BLaER1 treated with 17β-estradiol and CSF1 and Interleukin-3, amounts not matched to agents 10 nM and 100 nM (cell line): ENCODE measurements around the gene TSPAN13.

Source experiments
- H3K27ac ChIP-seq, 11 experiments: shearing (Covaris generic); formaldehyde crosslinking; 2 replicates each; pipeline ENCODE4 v1.8.1; 2022
- H3K27me3 ChIP-seq, 11 experiments: shearing (Covaris generic); formaldehyde crosslinking; 2 replicates each; pipeline ENCODE4 v1.8.1; 2022
- H3K36me3 ChIP-seq, 11 experiments: shearing (Covaris generic); formaldehyde crosslinking; 2 replicates each; pipeline ENCODE4 v1.8.1; 2022
- H3K4me1 ChIP-seq, 10 experiments: shearing (Covaris generic); formaldehyde crosslinking; 2 replicates each; pipeline ENCODE4 v1.8.1; 2022
- H3K4me2 ChIP-seq, 11 experiments: shearing (Covaris generic); formaldehyde crosslinking; 2 replicates each; pipeline ENCODE4 v1.8.1; 2022
- H3K4me3 ChIP-seq, 10 experiments: shearing (Covaris generic); formaldehyde crosslinking; 2 replicates each; pipeline ENCODE4 v1.8.1; 2022
- H3K9ac ChIP-seq, 11 experiments: shearing (Covaris generic); formaldehyde crosslinking; 2 replicates each; pipeline ENCODE4 v1.8.1; 2022
- H3K9me3 ChIP-seq, 11 experiments: shearing (Covaris generic); formaldehyde crosslinking; replicated peaks in 1 of 11; 2 replicates each; pipeline ENCODE4 v1.8.1; 2022
- H4K20me1 ChIP-seq, 11 experiments: shearing (Covaris generic); formaldehyde crosslinking; 2 replicates each; pipeline ENCODE4 v1.8.1; 2022
- Cebpa-rat ChIP-seq, 11 experiments: shearing (Covaris generic); IDR thresholded peaks; 2 replicates each; pipeline ENCODE4 v1.8.1; 2022

The TSPAN13 gene

GRCh38 chr7:16721541-16721940 is 32.0 kb upstream of the TSPAN13 start:
- Histone ChIP-seq H4K20me1 (no peaks in the 10 kb centered on the region), H3K27me3 (no peaks in the 10 kb centered on the region; a peak in 1 of 22 replicates), H3K4me1 (no peaks in the 10 kb centered on the region), H3K4me2 (no peak overlapping the region), H3K9ac (no peak overlapping the region), H3K9me3 (no peaks in the 10 kb centered on the region), H3K27ac (no peak overlapping the region), H3K36me3 (peaks cover 0 to 8% (median 0%) of the 10 kb centered on the region in 11 experiments; a peak in 4 of 22 replicates), H3K4me3 (no peak overlapping the region)
- TF ChIP-seq Cebpa-rat (IDR thresholded peaks at IDR 0.05), result no peak

- no peak overlapping the region for H3K4me3 ChIP-seq
- no peak overlapping the region for H3K4me2 ChIP-seq
Measured at GRCh38 chr7:16724344-16724743, 29.2 kb upstream of the TSPAN13 start.

GRCh38 chr7:16726189-16726588 is 27.4 kb upstream of the TSPAN13 start:
- no peak for TF ChIP-seq Cebpa-rat (IDR thresholded peaks at IDR 0.05)
- H3K27me3 ChIP-seq, result no peaks in the 10 kb centered on the region
- no peak overlapping the region for H3K9ac ChIP-seq
- no peak overlapping the region for H3K4me2 ChIP-seq
- no peak overlapping the region for H3K27ac ChIP-seq
- H3K4me3 ChIP-seq, result no peak overlapping the region
- H3K4me1 ChIP-seq, result peaks cover 0 to 5% (median 0%) of the 10 kb centered on the region in 10 experiments; a peak in 1 of 20 replicates
- H4K20me1 ChIP-seq, result no peaks in the 10 kb centered on the region
- 0 out of 22 replicates have a peak, but pooled peaks cover 0 to 1% (median 0%) of the 10 kb centered on the region in 11 experiments for H3K9me3 ChIP-seq
- no peaks in the 10 kb centered on the region for H3K36me3 ChIP-seq

More at GRCh38 chr7:16724344-16724743, 29.2 kb upstream of the TSPAN13 start:
- Histone ChIP-seq H3K9ac (no peak overlapping the region), H3K27ac (no peak overlapping the region), H3K27me3 (no peaks in the 10 kb centered on the region; a peak in 1 of 22 replicates), H3K36me3 (no peaks in the 10 kb centered on the region), H3K4me1 (no peaks in the 10 kb centered on the region), H3K9me3 (no peaks in the 10 kb centered on the region), H4K20me1 (no peaks in the 10 kb centered on the region)
- no peak for TF ChIP-seq Cebpa-rat (IDR thresholded peaks at IDR 0.05)

- H4K20me1 ChIP-seq, result no peaks in the 10 kb centered on the region
- no peaks in the 10 kb centered on the region for H3K27me3 ChIP-seq
- H3K4me1 ChIP-seq, result peaks cover 0 to 5% (median 0%) of the 10 kb centered on the region in 10 experiments; a peak in 1 of 20 replicates
- H3K27ac ChIP-seq, result no peak overlapping the region
- TF ChIP-seq Cebpa-rat (IDR thresholded peaks at IDR 0.05), result no peak
- no peak overlapping the region for H3K4me3 ChIP-seq
- 0 out of 22 replicates have a peak, but pooled peaks cover 0 to 5% (median 0%) of the 10 kb centered on the region in 11 experiments for H3K9me3 ChIP-seq
- no peak overlapping the region for H3K9ac ChIP-seq
- H3K36me3 ChIP-seq, result no peaks in the 10 kb centered on the region
- H3K4me2 ChIP-seq, result no peak overlapping the region
Measured at GRCh38 chr7:16727736-16728135, 25.8 kb upstream of the TSPAN13 start.

GRCh38 chr7:16728811-16729210 is 24.7 kb upstream of the TSPAN13 start:
- Histone ChIP-seq H3K27me3 (no peaks in the 10 kb centered on the region), H3K36me3 (no peaks in the 10 kb centered on the region), H3K4me2 (no peak overlapping the region), H3K4me1 (peaks cover 0 to 5% (median 0%) of the 10 kb centered on the region in 10 experiments; a peak in 1 of 20 replicates), H3K4me3 (no peak overlapping the region), H3K27ac (no peak overlapping the region), H3K9me3 (0 out of 22 replicates have a peak, but pooled peaks cover 0 to 5% (median 0%) of the 10 kb centered on the region in 11 experiments), H4K20me1 (no peaks in the 10 kb centered on the region), H3K9ac (no peak overlapping the region)
- TF ChIP-seq Cebpa-rat (IDR thresholded peaks at IDR 0.05), result no peak

GRCh38 chr7:16729541-16729940 is 24.0 kb upstream of the TSPAN13 start:
- H3K9ac ChIP-seq, result no peak overlapping the region
- peaks cover 0 to 5% (median 0%) of the 10 kb centered on the region in 10 experiments; a peak in 1 of 20 replicates for H3K4me1 ChIP-seq
- H3K9me3 ChIP-seq, result 0 out of 22 replicates have a peak, but pooled peaks cover 0 to 5% (median 0%) of the 10 kb centered on the region in 11 experiments
- no peak overlapping the region for H3K27ac ChIP-seq
- H3K4me3 ChIP-seq, result no peak overlapping the region
- no peak overlapping the region for H3K4me2 ChIP-seq
- no peaks in the 10 kb centered on the region for H4K20me1 ChIP-seq
- H3K27me3 ChIP-seq, result no peaks in the 10 kb centered on the region
- H3K36me3 ChIP-seq, result no peaks in the 10 kb centered on the region
- no peak for TF ChIP-seq Cebpa-rat (IDR thresholded peaks at IDR 0.05)

- Histone ChIP-seq H3K4me3 (no peak overlapping the region), H3K9ac (no peak overlapping the region), H3K4me2 (no peak overlapping the region), H3K36me3 (no peaks in the 10 kb centered on the region), H3K27me3 (no peaks in the 10 kb centered on the region), H3K9me3 (0 out of 22 replicates have a peak, but pooled peaks cover 0 to 5% (median 0%) of the 10 kb centered on the region in 11 experiments), H3K27ac (no peak overlapping the region), H3K4me1 (peaks cover 0 to 5% (median 0%) of the 10 kb centered on the region in 10 experiments; a peak in 1 of 20 replicates), H4K20me1 (no peaks in the 10 kb centered on the region)
- no peak for TF ChIP-seq Cebpa-rat (IDR thresholded peaks at IDR 0.05)
Measured at GRCh38 chr7:16730937-16731336, 22.6 kb upstream of the TSPAN13 start.

GRCh38 chr7:16732828-16733227 is 20.7 kb upstream of the TSPAN13 start:
- Histone ChIP-seq H3K36me3 (no peaks in the 10 kb centered on the region), H4K20me1 (no peaks in the 10 kb centered on the region), H3K9me3 (0 out of 22 replicates have a peak, but pooled peaks cover 0 to 5% (median 0%) of the 10 kb centered on the region in 11 experiments), H3K4me1 (peaks cover 0 to 5% (median 0%) of the 10 kb centered on the region in 10 experiments; a peak in 1 of 20 replicates), H3K4me3 (no peak overlapping the region), H3K27ac (no peak overlapping the region), H3K27me3 (no peaks in the 10 kb centered on the region), H3K4me2 (no peak overlapping the region), H3K9ac (no peak overlapping the region)
- no peak for TF ChIP-seq Cebpa-rat (IDR thresholded peaks at IDR 0.05)

GRCh38 chr7:16734148-16734726 is 19.3 kb upstream of the TSPAN13 start:
- no peak for TF ChIP-seq Cebpa-rat (IDR thresholded peaks at IDR 0.05)

More at GRCh38 chr7:16734148-16734726, 19.3 kb upstream of the TSPAN13 start:
- Histone ChIP-seq H3K4me2 (no peak overlapping the region), H4K20me1 (no peaks in the 10 kb centered on the region), H3K27ac (no peak overlapping the region), H3K9ac (no peak overlapping the region), H3K9me3 (0 out of 22 replicates have a peak, but pooled peaks cover 0 to 5% (median 0%) of the 10 kb centered on the region in 11 experiments), H3K4me3 (no peak overlapping the region), H3K36me3 (no peaks in the 10 kb centered on the region), H3K27me3 (no peaks in the 10 kb centered on the region), H3K4me1 (peaks cover 0 to 5% (median 0%) of the 10 kb centered on the region in 10 experiments; a peak in 1 of 20 replicates)
